Measurements from ENCODE around the gene TCAP. TPM values are rescaled to one million over a fixed set of nuclear protein-coding genes. Genes with fewer than 3 reads are reported as not detected.

Gene TCAP
- total RNA-seq (2022; extraction: Qiagen RNA extraction) = 0.70 to 1.2 TPM (median 0.93 TPM) in 5 replicates

GRCh38 chr17:39664581-39665561 lies at the start of gene TCAP:
Gene TCAP, plus strand, starts transcription at chr17:39665349. Its CDS starts 11 bp downstream, at chr17:39665360.

GRCh38 chr17:39626171-39627046 lies 38.7 kb upstream of the TCAP start, which contains the start of gene PPP1R1B:
Gene PPP1R1B, plus strand, starts transcription at chr17:39626952. Its CDS starts 441 bp downstream, at chr17:39627393.

GRCh38 chr17:39636927-39637736 lies 28.0 kb upstream of the TCAP start, which contains the start of gene STARD3:
Gene STARD3, plus strand, starts transcription at chr17:39637144. Its CDS starts 16,388 bp downstream, at chr17:39653532.

GRCh38 chr17:39667945-39668924 lies 3.1 kb downstream of the TCAP start, which contains the start of gene PNMT:
Gene PNMT, plus strand, starts transcription at chr17:39668453. Its CDS starts 23 bp downstream, at chr17:39668476.

GRCh38 chr17:39687546-39688474 lies 22.7 kb downstream of the TCAP start, which contains the start of gene PGAP3:
Gene PGAP3, minus strand, starts transcription at chr17:39688057. Its CDS starts 43 bp downstream, at chr17:39688014.

GRCh38 chr17:39699818-39700147 lies 34.6 kb downstream of the TCAP start, which contains the start of gene ERBB2:
Gene ERBB2, plus strand, starts transcription at chr17:39700064. Its CDS starts 175 bp downstream, at chr17:39700239.

Other genes with a start within 250 kb of the TCAP start
- 25.2 to 38.1 TPM (median 29.4 TPM) in 5 replicates for gene MED1, start 214.1 kb upstream of the TCAP start, total RNA-seq (2022; extraction: Qiagen RNA extraction)
- 28.8 to 39.4 TPM (median 35.1 TPM) in 5 replicates for gene CDK12, start 203.9 kb upstream of the TCAP start, total RNA-seq (2022; extraction: Qiagen RNA extraction)
- not detected in 5 replicates for gene NEUROD2, start 57.4 kb upstream of the TCAP start, total RNA-seq (2022; extraction: Qiagen RNA extraction)
- 0.12 to 0.18 TPM (median 0.13 TPM) in 4 of 5 replicates, not detected in the other for gene PPP1R1B, start 38.4 kb upstream of the TCAP start, total RNA-seq (2022; extraction: Qiagen RNA extraction)
- 48.1 to 62.3 TPM (median 56.4 TPM) in 5 replicates for gene STARD3, start 28.2 kb upstream of the TCAP start, total RNA-seq (2022; extraction: Qiagen RNA extraction)
- 0.26 to 0.40 TPM (median 0.27 TPM) in 4 of 5 replicates, not detected in the other for gene PNMT, start 3.1 kb downstream of the TCAP start, total RNA-seq (2022; extraction: Qiagen RNA extraction)
- gene PGAP3, start 22.7 kb downstream of the TCAP start, total RNA-seq (2022; extraction: Qiagen RNA extraction) = 7.8 to 8.6 TPM (median 8.0 TPM) in 5 replicates
- 29.9 to 37.8 TPM (median 33.7 TPM) in 5 replicates for gene ERBB2, start 34.7 kb downstream of the TCAP start, total RNA-seq (2022; extraction: Qiagen RNA extraction)
- gene MIEN1, start 65.2 kb downstream of the TCAP start, total RNA-seq (2022; extraction: Qiagen RNA extraction) = 78.2 to 96.6 TPM (median 90.3 TPM) in 5 replicates
- 3.1 to 5.2 TPM (median 3.9 TPM) in 5 replicates for gene GRB7, start 72.6 kb downstream of the TCAP start, total RNA-seq (2022; extraction: Qiagen RNA extraction)
- gene IKZF3, start 199.0 kb downstream of the TCAP start, total RNA-seq (2022; extraction: Qiagen RNA extraction) = not detected in 5 replicates
- gene ZPBP2, start 202.9 kb downstream of the TCAP start, total RNA-seq (2022; extraction: Qiagen RNA extraction) = not detected in 5 replicates